HG02973 (cell line): ENCODE measurements around the gene GULP1.

ENCODE experiments used
- ATAC-seq: cut with Tn5 transposase; IDR thresholded peaks from one replicate; pipeline ENCODE4 v1.9.1; 2021; ENCODE audit warnings: moderate library complexity; ENCODE audit not compliant: unreplicated experiment

The GULP1 gene

GRCh38 chr2:188629753-188630527 is 338.3 kb downstream of the GULP1 start:
- ATAC-seq, result no peak

- ATAC-seq, result no peak
Observed at GRCh38 chr2:188631037-188631809, 339.5 kb downstream of the GULP1 start.

DNA sequence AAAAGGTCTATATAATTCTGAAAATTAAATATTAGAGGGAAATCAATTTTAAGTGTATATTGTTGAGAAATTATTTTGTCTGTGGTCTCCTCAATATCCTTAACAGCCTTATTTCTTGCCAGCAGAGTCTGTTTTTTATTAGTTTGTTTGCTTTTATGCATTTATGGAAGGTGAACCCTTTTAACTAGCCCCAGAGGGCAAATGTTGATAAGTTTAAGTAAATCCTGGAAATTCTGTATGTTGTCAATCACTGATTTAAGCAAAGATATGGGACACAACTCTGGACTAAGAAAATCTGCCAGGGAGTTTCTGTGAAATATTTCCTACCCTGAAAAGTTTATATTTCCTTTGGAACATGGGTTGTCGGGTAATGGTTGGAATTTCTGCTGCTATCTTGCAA is 343.0 kb downstream of the GULP1 start:
- no peak for ATAC-seq
